Measurements from ENCODE around the gene SIVA1. TPM values are rescaled to one million over a fixed set of nuclear protein-coding genes. Genes with fewer than 3 reads are reported as not detected.

Gene SIVA1
- total and polyA plus RNA-seq, 2 of the 4 experiments (the other 2 are of a cell fraction): 166 to 184 TPM

DNA sequence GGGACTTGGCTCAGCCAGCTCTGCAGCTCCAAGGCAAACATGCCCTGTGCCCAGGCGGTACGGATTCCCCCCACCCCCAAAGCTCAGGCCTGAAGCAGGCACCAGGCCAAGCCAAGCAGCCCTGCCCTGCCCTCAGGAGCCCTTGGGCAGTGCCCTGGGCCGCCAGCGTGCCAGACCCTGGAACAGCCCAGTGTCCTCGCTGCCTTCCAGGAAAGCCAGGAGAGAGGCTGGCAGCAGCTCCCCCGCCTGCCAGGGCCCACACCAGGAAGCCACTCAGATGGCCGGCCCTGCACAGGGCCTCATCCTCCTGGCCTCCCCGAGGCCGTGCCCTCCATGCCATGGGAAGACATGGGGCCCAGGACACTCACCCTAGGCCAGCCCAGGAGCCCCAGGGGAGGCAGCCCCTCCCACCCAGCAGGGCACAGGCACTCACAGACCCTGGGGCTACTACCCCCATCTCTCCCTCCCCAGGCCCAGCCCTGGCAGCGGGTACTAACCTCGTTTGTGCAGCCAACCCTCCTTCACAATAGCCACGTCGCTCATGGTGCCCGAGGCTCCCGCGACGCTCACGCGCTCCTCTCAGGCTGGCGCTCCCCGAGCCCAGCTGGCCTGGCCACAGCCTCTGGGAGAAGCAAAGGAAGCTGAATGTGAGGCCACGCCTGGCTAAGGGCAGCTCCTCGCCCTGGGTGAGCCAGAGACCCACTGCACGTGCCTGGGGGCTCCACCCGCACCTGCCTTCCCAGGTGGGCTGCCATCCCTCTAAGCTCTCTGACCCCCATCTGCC, 39.3 kb downstream of the SIVA1 start:
- peak overlapping the region; percentile 81 for H2AK9ac ChIP-seq (replicated peaks; ENCODE audit: low read depth, low read length, poor library complexity)
- H3K4ac ChIP-seq (ENCODE audit: low read depth, low read length): no peak overlapping the region
- dilution Hi-C loops (cut with HindIII; ENCODE audit: low sequenced_read_pairs, unreplicated experiment): no loop called here
- in situ Hi-C loops (cut with MboI; ENCODE audit: low sequenced_read_pairs): no loop called here
- no peak overlapping the region for H2BK15ac ChIP-seq (ENCODE audit: low read depth, low read length)
- H3K4me2 ChIP-seq (ENCODE audit: low read depth, low read length): no peak overlapping the region
- 84% methylated on average over 10 of the region's 25 CpGs; no CpG with 5 or more reads in 1 of the 2 experiments for WGBS, 2 experiments (ENCODE audit: extremely low coverage in 2 of 2, insufficient read length in 1 of 2)
- no peak overlapping the region for H2AK5ac ChIP-seq (ENCODE audit: low read depth, low read length)
- ChIA-PET POLR2A (ENCODE audit: unreplicated experiment) (no interaction called here), CTCF (no interaction called here)
- no peak for ATAC-seq (ENCODE audit: low read depth)
- H3K56ac ChIP-seq (ENCODE audit: extremely low read depth, insufficient read depth, low read length): no peak overlapping the region
- no peak overlapping the region for H4K8ac ChIP-seq (ENCODE audit: low read depth in 2 of 2, low read length in 2 of 2)
- H3K18ac ChIP-seq (ENCODE audit: low read depth, low read length): no peak overlapping the region
- H3K36me3 ChIP-seq (ENCODE audit: control insufficient read depth, insufficient read depth, low read length): peaks cover 41% of the 10 kb centered on the region
- DNase-seq: no peak
- no peak overlapping the region for H2BK5ac ChIP-seq (ENCODE audit: low read depth, low read length, poor library complexity, severe bottlenecking)
- H2BK20ac ChIP-seq (ENCODE audit: low read depth, low read length): no peak overlapping the region
- intact Hi-C loops (cut with micrococcal nuclease): no loop called here
- H3K9me1 ChIP-seq (ENCODE audit: insufficient read depth, low read length): peaks cover 10% of the 10 kb centered on the region
- peaks cover 76% of the 10 kb centered on the region for H4K20me1 ChIP-seq (ENCODE audit: insufficient read depth, low read length)
- no peak overlapping the region for H3K4me3 ChIP-seq (ENCODE audit: insufficient read depth, low read depth, low read length)
- TF ChIP-seq MAZ (IDR thresholded peaks at IDR 0.05; ENCODE audit: borderline replicate concordance, low read depth, low read length) (no peak), MXI1 (IDR thresholded peaks at IDR 0.05; ENCODE audit: borderline replicate concordance, low read depth, low read length) (no peak), MAFK (IDR thresholded peaks at IDR 0.05; ENCODE audit: low read depth, low read length) (no peak), BHLHE40 (IDR thresholded peaks at IDR 0.05; ENCODE audit: low read depth, low read length) (no peak), RCOR1 (IDR thresholded peaks at IDR 0.05; ENCODE audit: insufficient replicate concordance, low read length) (no peak), USF2 (IDR thresholded peaks at IDR 0.05; ENCODE audit: low read depth, low read length) (no peak), RFX5 (IDR thresholded peaks at IDR 0.05; ENCODE audit: low read depth, low read length) (no peak), CHD1 (IDR thresholded peaks at IDR 0.05; ENCODE audit: low read depth, low read length) (no peak), POLR2A (IDR thresholded peaks at IDR 0.05; ENCODE audit: low read depth, low read length) (no peak), RAD21 (IDR thresholded peaks at IDR 0.05; ENCODE audit: low read length) (no peak), FOS (IDR thresholded peaks at IDR 0.05; ENCODE audit: low read depth, low read length) (no peak)
- peaks cover 18% of the 10 kb centered on the region for H3K4me1 ChIP-seq (ENCODE audit: control insufficient read depth, insufficient read depth, low read length)
- H4K91ac ChIP-seq (ENCODE audit: insufficient read depth, low read depth, low read length): no peak overlapping the region
- H3K9me3 ChIP-seq (ENCODE audit: control insufficient read depth, insufficient read depth, low read length): no peaks in the 10 kb centered on the region
- no peak overlapping the region for H2AFZ ChIP-seq (replicated peaks; ENCODE audit: low read length, poor library complexity)
- H3K79me1 ChIP-seq (ENCODE audit: low read depth in 1 of 2, low read length in 2 of 2): peaks cover 3 to 67% of the 10 kb centered on the region in 2 experiments; a peak in 3 of 4 replicates
- BruUV-seq (replicated peaks): no TSS peak
- H3K27me3 ChIP-seq (ENCODE audit: control insufficient read depth, insufficient read depth, low read length): no peaks in the 10 kb centered on the region
- no peak overlapping the region for H3K9ac ChIP-seq (ENCODE audit: low read depth, low read length)
- H2BK120ac ChIP-seq (ENCODE audit: low read depth, low read length): no peak overlapping the region
- H3K27ac ChIP-seq (ENCODE audit: insufficient read depth, low read length): no peak overlapping the region
- no peak overlapping the region for H3K23ac ChIP-seq (ENCODE audit: low read depth, low read length)
- H3K14ac ChIP-seq (replicated peaks; ENCODE audit: low read depth, low read length): no peak overlapping the region
- H4K5ac ChIP-seq (ENCODE audit: low read depth, low read length): no peak overlapping the region
